HepG2 (cell line): ENCODE data around the gene C12orf60. TPM values are rescaled to one million over a fixed set of nuclear protein-coding genes. Genes with fewer than 3 reads are reported as not detected.

Source experiments
- ARID5B ChIP-seq: IDR thresholded peaks from 2 replicates; pipeline ENCODE4 v1.4.0; 2020; ENCODE audit warnings: mild to moderate bottlenecking, missing genetic modification reagents
- ARNT2 ChIP-seq: sonication (generic); formaldehyde crosslinking; IDR thresholded peaks from 2 replicates; pipeline ENCODE4 v1.8.0; 2022; ENCODE audit warnings: mild to moderate bottlenecking, low read depth, missing genetic modification reagents, moderate library complexity
- ARNTL ChIP-seq: sonication (generic); formaldehyde crosslinking; IDR thresholded peaks from 2 replicates; pipeline ENCODE4 v1.4.0; 2020; ENCODE audit warnings: mild to moderate bottlenecking, missing genetic modification reagents
- DBP ChIP-seq: sonication (generic); formaldehyde crosslinking; IDR thresholded peaks from 2 replicates; pipeline ENCODE4 v1.4.0; 2020; ENCODE audit warnings: missing genetic modification reagents; ENCODE audit errors: not compliant biosample characterization
- FOXC1 ChIP-seq: sonication (generic); formaldehyde crosslinking; IDR thresholded peaks from 2 replicates; pipeline ENCODE4 v1.8.0; 2022; ENCODE audit warnings: mild to moderate bottlenecking, missing genetic modification reagents, borderline replicate concordance
- GFI1 ChIP-seq: sonication (generic); formaldehyde crosslinking; IDR thresholded peaks from 2 replicates; pipeline ENCODE4 v1.5.0; 2020; ENCODE audit warnings: missing genetic modification reagents, mild to moderate bottlenecking, borderline replicate concordance
- HCFC1 ChIP-seq: fragments of 150-350 bp; IDR thresholded peaks from 2 replicates; pipeline ENCODE4 v1.6.1; 2014; ENCODE audit warnings: low read depth, low read length
- MBD4 ChIP-seq: IDR thresholded peaks from 2 replicates; pipeline ENCODE4 v1.6.1; 2012; ENCODE audit warnings: low read length, inconsistent platforms, borderline replicate concordance
- RELA ChIP-seq: sonication (generic); formaldehyde crosslinking; IDR thresholded peaks from 2 replicates; pipeline ENCODE4 v1.4.0; 2020; ENCODE audit warnings: missing genetic modification reagents
- RNF219 ChIP-seq: sonication (generic); formaldehyde crosslinking; IDR thresholded peaks from 2 replicates; pipeline ENCODE4 v1.5.0; 2020; ENCODE audit warnings: mild to moderate bottlenecking, missing genetic modification reagents
- ZBTB26 ChIP-seq: IDR thresholded peaks from 2 replicates; pipeline ENCODE4 v1.6.1; 2016; ENCODE audit warnings: missing compliant biosample characterization, missing genetic modification reagents, borderline replicate concordance
- ZBTB34 ChIP-seq: sonication (generic); formaldehyde crosslinking; IDR thresholded peaks from 2 replicates; pipeline ENCODE4 v1.8.0; 2022; ENCODE audit warnings: mild to moderate bottlenecking, missing genetic modification reagents
- ZNF17 ChIP-seq: sonication (generic); formaldehyde crosslinking; IDR thresholded peaks from 2 replicates; pipeline ENCODE4 v1.5.0; 2020; ENCODE audit warnings: mild to moderate bottlenecking, missing genetic modification reagents
- ZNF432 ChIP-seq: sonication (generic); formaldehyde crosslinking; IDR thresholded peaks from 2 replicates; pipeline ENCODE4 v1.5.0; 2020; ENCODE audit warnings: missing genetic modification reagents, mild to moderate bottlenecking, borderline replicate concordance
- ZNF496 ChIP-seq: sonication (generic); formaldehyde crosslinking; IDR thresholded peaks from 2 replicates; pipeline ENCODE4 v1.8.1; 2023; ENCODE audit warnings: mild to moderate bottlenecking, moderate library complexity, missing genetic modification reagents; ENCODE audit not compliant: insufficient replicate concordance
- ZNF713 ChIP-seq: sonication (generic); formaldehyde crosslinking; IDR thresholded peaks from 2 replicates; pipeline ENCODE4 v1.4.0; 2020; ENCODE audit warnings: mild to moderate bottlenecking, missing genetic modification reagents
- ZNF737 ChIP-seq: sonication (generic); formaldehyde crosslinking; IDR thresholded peaks from 2 replicates; pipeline ENCODE4 v1.5.0; 2020; ENCODE audit warnings: missing genetic modification reagents, mild to moderate bottlenecking, borderline replicate concordance
- ZNF766 ChIP-seq: sonication (generic); formaldehyde crosslinking; IDR thresholded peaks from 2 replicates; pipeline ENCODE4 v1.5.0; 2020; ENCODE audit warnings: missing genetic modification reagents, borderline replicate concordance
- polyA plus RNA-seq, 8 experiments: library from polyadenylated mRNA; depleted of rRNA in 3 of 8; stranded (reverse) in 7 of 8; unstranded in 1 of 8; fragments of >200 nt; fragmentation: Illumina TruSeq in 4 of 8; extraction: Trizol in 4 of 8; gene quantifications; 2 replicates each; pipeline versions ENCODE4 v1.2.1 to v1.2.3, GENCODE V29; 2011 to 2016; ENCODE audit warnings: low read depth in 4 of 8, missing spikeins in 1 of 8, mixed read lengths in 1 of 8; ENCODE audit not compliant: insufficient read depth in 1 of 8
- total RNA-seq, 5 experiments: library from RNA; depleted of rRNA; stranded (reverse); fragments of >200 nt; fragmentation: Illumina TruSeq; extraction: Trizol; gene quantifications; 2 replicates each; pipeline ENCODE4 v1.2.3, GENCODE V29; 2016; ENCODE audit warnings: low read depth in 1 of 5

C12orf60 gene
- total and polyA plus RNA-seq, 2 of the 13 experiments (the other 11 are each of a cell fraction or from before 2014, with no cell fraction given), result 0.55 to 1.4 TPM

- TF ChIP-seq ZBTB34 (CRISPR knock-in tag) (peak; percentile 47; the same call in 1 of the 2 replicates), ZNF713 (CRISPR knock-in tag) (peak; percentile 70; the same call in 1 of the 2 replicates), RELA (CRISPR knock-in tag) (no peak), ZBTB26 (CRISPR knock-in tag) (no peak), ZNF432 (CRISPR knock-in tag) (no peak), ARNTL (no peak), RNF219 (no peak), ARID5B (peak; percentile 70), GFI1 (peak; percentile 89), MBD4 (0 out of 2 replicates have a peak, but pooled peaks have one; percentile 74), ZNF496 (CRISPR knock-in tag) (no peak), HCFC1 (no peak), ZNF737 (CRISPR knock-in tag) (no peak), ZNF766 (CRISPR knock-in tag) (peak; percentile 66; the same call in 1 of the 2 replicates), ARNT2 (no peak), ZNF17 (CRISPR knock-in tag) (no peak), FOXC1 (peak; percentile 59), DBP (peak; percentile 51)
These were observed 32.7 kb upstream of the C12orf60 start (continued) for GRCh38 chr12:14770496-14771461.
